Mesenchymal stem cell (in vitro differentiated cells and primary cell): ENCODE measurements around the gene ASAP2.
"Not testable (repeated sequence)": the region's sequence is repeated elsewhere in the genome, so short reads cannot be mapped to it uniquely, and the experiment has no call there.

Source experiments
- DNase-seq: peaks from one replicate; pipeline ENCODE4 v3.0.0-alpha.2; 2013
- H2AFZ ChIP-seq: one replicate; pipeline ENCODE4 v1.6.1; 2013; ENCODE audit warnings: low read depth, mild to moderate bottlenecking, control low read depth, inconsistent platforms, low read length, moderate library complexity
- H2AK5ac ChIP-seq: 2 replicates; pipeline ENCODE4 v1.6.1; 2013; ENCODE audit warnings: low read length, moderate library complexity, mild to moderate bottlenecking, inconsistent platforms; ENCODE audit not compliant: severe bottlenecking
- H2BK120ac ChIP-seq: one replicate; pipeline ENCODE4 v1.6.1; 2013; ENCODE audit warnings: low read depth, mild to moderate bottlenecking, inconsistent platforms, low read length, moderate library complexity
- H2BK12ac ChIP-seq, 2 experiments: one replicate each; pipeline ENCODE4 v1.6.1; 2013; ENCODE audit warnings: inconsistent platforms in 2 of 2, low read length in 2 of 2, mild to moderate bottlenecking in 2 of 2, moderate library complexity in 2 of 2, control low read depth in 1 of 2
- H2BK15ac ChIP-seq: one replicate; pipeline ENCODE4 v1.6.1; 2013; ENCODE audit warnings: mild to moderate bottlenecking, low read depth, inconsistent platforms; ENCODE audit not compliant: poor library complexity, severe bottlenecking
- H2BK5ac ChIP-seq: 2 replicates; pipeline ENCODE4 v1.6.1; 2013; ENCODE audit warnings: low read depth, mild to moderate bottlenecking, low read length, control low read depth, inconsistent platforms; ENCODE audit not compliant: poor library complexity, severe bottlenecking
- H3K14ac ChIP-seq, 2 experiments: one replicate each; pipeline ENCODE4 v1.6.1; 2013; ENCODE audit warnings: inconsistent platforms in 2 of 2, low read length in 2 of 2, control low read depth in 1 of 2, mild to moderate bottlenecking in 1 of 2, moderate library complexity in 1 of 2
- H3K18ac ChIP-seq, 2 experiments: one replicate each; pipeline ENCODE4 v1.6.1; 2013; ENCODE audit warnings: inconsistent platforms in 2 of 2, low read length in 2 of 2, control low read depth in 1 of 2, low read depth in 1 of 2, mild to moderate bottlenecking in 1 of 2
- H3K23ac ChIP-seq, 2 experiments: one replicate each; pipeline ENCODE4 v1.6.1; 2013; ENCODE audit warnings: inconsistent platforms in 2 of 2, low read length in 2 of 2, mild to moderate bottlenecking in 2 of 2, moderate library complexity in 2 of 2, control low read depth in 1 of 2
- H3K27ac ChIP-seq: 2 replicates; pipeline ENCODE4 v1.5.1; 2013; ENCODE audit warnings: mild to moderate bottlenecking, moderate library complexity, low read length, control low read depth, inconsistent platforms; ENCODE audit not compliant: poor library complexity, severe bottlenecking
- H3K27me3 ChIP-seq, 2 experiments: 2 replicates each; pipeline versions ENCODE4 v1.6.1 to v1.7.0; 2013; ENCODE audit warnings: low read length in 2 of 2, mild to moderate bottlenecking in 2 of 2, moderate library complexity in 2 of 2, control low read depth in 1 of 2, inconsistent platforms in 1 of 2; ENCODE audit not compliant: control insufficient read depth in 1 of 2, insufficient read depth in 1 of 2
- H3K36me3 ChIP-seq, 2 experiments: 2 replicates each; pipeline versions ENCODE4 v1.6.1 to v1.7.0; 2013; ENCODE audit warnings: low read length in 2 of 2, control low read depth in 1 of 2, inconsistent platforms in 1 of 2, low read depth in 1 of 2, mild to moderate bottlenecking in 1 of 2; ENCODE audit not compliant: insufficient read depth in 2 of 2, control insufficient read depth in 1 of 2
- H3K4ac ChIP-seq, 2 experiments: one replicate each; pipeline ENCODE4 v1.6.1; 2013; ENCODE audit warnings: inconsistent platforms in 2 of 2, low read length in 2 of 2, mild to moderate bottlenecking in 2 of 2, moderate library complexity in 2 of 2, control low read depth in 1 of 2, low read depth in 1 of 2
- H3K4me1 ChIP-seq: 2 replicates; pipeline ENCODE4 v1.6.1; 2013; ENCODE audit warnings: low read depth, low read length, control low read depth; ENCODE audit not compliant: control insufficient read depth, insufficient read depth
- H3K4me2 ChIP-seq: 2 replicates; pipeline ENCODE4 v1.6.1; 2013; ENCODE audit warnings: low read length, mild to moderate bottlenecking, inconsistent platforms; ENCODE audit not compliant: poor library complexity, severe bottlenecking
- H3K4me3 ChIP-seq, 2 experiments: 2 replicates each; pipeline versions ENCODE4 v1.5.1 to v1.7.0; 2013; ENCODE audit warnings: low read length in 2 of 2, mild to moderate bottlenecking in 2 of 2, control low read depth in 1 of 2, low read depth in 1 of 2; ENCODE audit not compliant: insufficient read depth in 1 of 2
- H3K79me1 ChIP-seq: replicated peaks from 2 replicates; pipeline ENCODE4 v1.6.1; 2013; ENCODE audit warnings: mild to moderate bottlenecking, control low read depth, low read length, inconsistent platforms; ENCODE audit not compliant: poor library complexity, severe bottlenecking
- H3K9ac ChIP-seq: 2 replicates; pipeline ENCODE4 v1.7.0; 2013; ENCODE audit warnings: mild to moderate bottlenecking, low read length, moderate library complexity
- H3K9me3 ChIP-seq: 2 replicates; pipeline ENCODE4 v1.7.0; 2013; ENCODE audit warnings: mild to moderate bottlenecking, low read length; ENCODE audit not compliant: control insufficient read depth
- H4K8ac ChIP-seq: one replicate; pipeline ENCODE4 v1.6.1; 2013; ENCODE audit warnings: inconsistent platforms, mild to moderate bottlenecking, low read length, moderate library complexity
- H4K91ac ChIP-seq: one replicate; pipeline ENCODE4 v1.6.1; 2013; ENCODE audit warnings: mild to moderate bottlenecking, low read length, inconsistent platforms
- WGBS: methylation state at CpG from one replicate; pipeline ENCODE4 v1.1.7; 2013; ENCODE audit warnings: mixed read lengths; 5-methylcytosine and 5-hydroxymethylcytosine counted together

The ASAP2 gene

DNA sequence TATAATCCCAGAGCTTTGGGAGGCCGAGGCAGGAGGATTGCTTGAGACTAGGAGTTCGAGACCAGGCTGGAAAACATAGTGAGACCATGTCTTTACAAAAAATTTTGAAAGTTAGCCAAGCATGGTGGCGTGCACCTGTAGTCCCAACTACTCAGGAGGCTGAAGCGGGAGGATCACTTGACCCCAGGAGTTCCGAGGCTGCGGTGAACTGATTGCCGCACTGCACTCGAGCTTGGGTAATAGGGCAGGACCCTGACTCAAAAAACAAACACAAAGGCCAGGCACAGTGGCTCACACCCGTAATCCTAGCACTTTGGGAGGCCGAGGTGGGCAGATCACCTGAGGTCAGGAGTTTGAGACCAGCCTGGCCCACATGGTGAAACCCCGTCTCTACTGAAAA, 191.6 kb downstream of the ASAP2 start:
- WGBS = 97% methylated on average over 11 of the region's 11 CpGs
- not testable (repeated sequence) for H2AK5ac ChIP-seq, DNase-seq, H3K27me3 ChIP-seq, H2BK15ac ChIP-seq, H3K14ac ChIP-seq, H3K18ac ChIP-seq, H3K9me3 ChIP-seq, H3K4me3 ChIP-seq, H4K91ac ChIP-seq, H2BK5ac ChIP-seq, H3K4me2 ChIP-seq, H3K4me1 ChIP-seq, H3K4ac ChIP-seq, H4K8ac ChIP-seq, H2BK120ac ChIP-seq, H3K27ac ChIP-seq, H3K23ac ChIP-seq, H2BK12ac ChIP-seq, H2AFZ ChIP-seq
- H3K79me1 ChIP-seq = peaks cover 21% of the 10 kb centered on the region
- H3K9ac ChIP-seq = peak overlapping the region; percentile 53
- peaks cover 55% of the 10 kb centered on the region in 2 experiments for H3K36me3 ChIP-seq

- Histone ChIP-seq H3K4me1 (peaks cover 4% of the 10 kb centered on the region), H4K91ac (no peak overlapping the region), H3K4ac (no peak overlapping the region), H3K4me2 (no peak overlapping the region), H3K23ac (no peak overlapping the region), H2BK12ac (no peak overlapping the region), H3K4me3 (no peak overlapping the region), H4K8ac (no peak overlapping the region), H2BK5ac (no peak overlapping the region), H3K27ac (no peak overlapping the region), H2BK15ac (no peak overlapping the region), H2AK5ac (no peak overlapping the region), H3K14ac (no peak overlapping the region), H3K9ac (peak overlapping the region; percentile 53), H3K9me3 (no peaks in the 10 kb centered on the region), H2AFZ (no peak overlapping the region), H3K79me1 (peaks cover 19% of the 10 kb centered on the region), H2BK120ac (no peak overlapping the region), H3K36me3 (peaks cover 55 to 63% of the 10 kb centered on the region in 2 experiments), H3K18ac (no peak overlapping the region), H3K27me3 (no peaks in the 10 kb centered on the region)
- 84% methylated on average over 20 of the region's 20 CpGs for WGBS
- DNase-seq = no peak
These were observed 192.5 kb downstream of the ASAP2 start for GRCh38 chr2:9398881-9399780.

DNA sequence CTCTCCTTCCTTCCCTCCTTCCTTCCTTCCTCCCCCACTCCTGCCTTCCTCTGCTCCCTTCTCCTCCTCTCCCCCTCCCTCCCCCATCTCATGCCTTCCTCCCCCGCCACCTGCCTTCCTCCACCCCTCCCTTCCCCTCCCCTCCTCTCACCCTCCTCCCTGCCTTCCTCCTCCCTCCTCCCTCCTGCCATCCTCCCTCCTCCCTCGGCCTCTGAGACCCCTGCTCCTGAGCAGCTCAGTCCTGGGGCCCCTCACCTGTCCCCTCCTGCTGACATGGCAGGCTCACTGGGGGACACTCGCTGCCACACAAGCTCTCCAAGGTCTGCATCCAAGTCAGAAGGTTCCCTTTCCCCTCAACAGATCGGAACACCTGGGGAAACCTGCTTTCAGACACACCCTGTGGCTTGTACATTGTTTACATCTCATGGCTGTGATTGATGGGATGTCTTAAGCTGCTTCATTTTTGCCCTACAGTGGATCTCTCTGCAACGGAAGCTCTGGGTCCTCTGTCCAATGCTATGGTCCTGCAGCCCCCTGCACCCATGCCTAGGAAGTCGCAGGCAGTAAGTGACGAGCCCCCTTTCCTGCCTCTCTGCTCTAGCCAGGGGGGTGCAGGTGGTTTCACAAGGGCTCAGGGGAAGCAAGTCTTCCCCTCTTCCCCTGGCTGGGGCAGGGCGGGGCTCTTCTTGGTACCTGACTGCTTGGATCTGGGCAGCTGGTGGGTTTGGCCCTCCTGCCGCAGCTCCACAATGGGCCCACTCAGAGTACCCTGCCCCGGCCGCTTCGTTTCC, 193.9 kb downstream of the ASAP2 start:
- Histone ChIP-seq H4K91ac (no peak overlapping the region), H3K4me2 (no peak overlapping the region), H3K4ac (no peak overlapping the region), H2BK12ac (no peak overlapping the region), H3K36me3 (peaks cover 49 to 68% of the 10 kb centered on the region in 2 experiments), H2BK120ac (no peak overlapping the region), H3K4me3 (no peak overlapping the region), H3K27ac (no peak overlapping the region), H3K18ac (no peak overlapping the region), H4K8ac (no peak overlapping the region), H3K9me3 (no peaks in the 10 kb centered on the region), H3K27me3 (no peaks in the 10 kb centered on the region), H3K9ac (no peak overlapping the region), H2AK5ac (no peak overlapping the region), H3K23ac (no peak overlapping the region), H2AFZ (no peak overlapping the region), H2BK15ac (no peak overlapping the region), H3K14ac (no peak overlapping the region), H3K4me1 (peaks cover 3% of the 10 kb centered on the region), H3K79me1 (peaks cover 13% of the 10 kb centered on the region), H2BK5ac (no peak overlapping the region)
- 84% methylated on average over 11 of the region's 12 CpGs for WGBS
- DNase-seq = no peak

GRCh38 chr2:9401059-9401547, 194.5 kb downstream of the ASAP2 start:
- H3K23ac ChIP-seq = no peak overlapping the region
- no peak overlapping the region for H3K4me2 ChIP-seq
- no peak overlapping the region for H4K8ac ChIP-seq
- no peak overlapping the region for H3K9ac ChIP-seq
- H2BK12ac ChIP-seq = no peak overlapping the region
- no peak overlapping the region for H2BK5ac ChIP-seq
- H3K36me3 ChIP-seq = peaks cover 50 to 69% of the 10 kb centered on the region in 2 experiments
- no peak overlapping the region for H3K4ac ChIP-seq
- H3K14ac ChIP-seq = no peak overlapping the region
- H3K18ac ChIP-seq = no peak overlapping the region
- 94% methylated on average over 12 of the region's 12 CpGs for WGBS
- no peak overlapping the region for H2BK15ac ChIP-seq
- H3K79me1 ChIP-seq = peaks cover 11% of the 10 kb centered on the region
- H2AFZ ChIP-seq = no peak overlapping the region
- no peaks in the 10 kb centered on the region for H3K9me3 ChIP-seq
- no peak for DNase-seq
- H2AK5ac ChIP-seq = no peak overlapping the region
- no peak overlapping the region for H3K4me3 ChIP-seq
- no peak overlapping the region for H3K27ac ChIP-seq
- no peaks in the 10 kb centered on the region for H3K27me3 ChIP-seq
- peak overlapping the region; percentile 4 for H4K91ac ChIP-seq
- H3K4me1 ChIP-seq = peaks cover 3% of the 10 kb centered on the region
- H2BK120ac ChIP-seq = no peak overlapping the region
